ENCODE results near the gene ULBP2. TPM values are rescaled to one million over a fixed set of nuclear protein-coding genes. Genes with fewer than 3 reads are reported as not detected.
"Not testable (repeated sequence)": the region's sequence is repeated elsewhere in the genome, so short reads cannot be mapped to it uniquely, and the experiment has no call there.

Gene ULBP2
- total RNA-seq, 1 donor from 2014 or later, result 5.8 TPM

DNA sequence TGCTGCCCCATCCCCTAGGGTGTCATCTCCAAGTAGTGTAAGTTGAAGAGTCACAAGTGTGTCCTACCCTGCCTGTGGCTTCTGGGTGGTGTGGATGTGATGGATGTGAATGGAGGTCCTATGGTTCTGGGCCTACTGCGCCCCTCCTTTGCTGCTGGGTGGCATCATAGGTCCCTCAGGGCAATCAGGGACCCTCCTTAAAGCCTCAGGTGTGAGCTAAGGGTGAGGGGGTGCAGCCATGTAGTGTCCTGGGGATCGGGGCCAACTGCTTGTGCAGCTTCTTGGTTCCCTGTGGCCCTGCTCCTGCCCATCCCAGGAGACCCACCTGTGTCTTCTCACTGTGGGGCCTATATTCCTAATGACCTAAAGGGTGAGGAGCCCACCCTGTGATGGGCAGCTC lies 24.5 kb downstream of the ULBP2 start:
- not testable (repeated sequence) for DNase-seq (ENCODE audit: low read depth, low spot score)

- no peak for DNase-seq (ENCODE audit: low read depth, low spot score)
Observed at GRCh38 chr6:149967591-149967990, 25.8 kb downstream of the ULBP2 start.

GRCh38 chr6:149967999-149968398 lies 26.2 kb downstream of the ULBP2 start:
- not testable (repeated sequence) for DNase-seq (ENCODE audit: low read depth, low spot score)

DNA sequence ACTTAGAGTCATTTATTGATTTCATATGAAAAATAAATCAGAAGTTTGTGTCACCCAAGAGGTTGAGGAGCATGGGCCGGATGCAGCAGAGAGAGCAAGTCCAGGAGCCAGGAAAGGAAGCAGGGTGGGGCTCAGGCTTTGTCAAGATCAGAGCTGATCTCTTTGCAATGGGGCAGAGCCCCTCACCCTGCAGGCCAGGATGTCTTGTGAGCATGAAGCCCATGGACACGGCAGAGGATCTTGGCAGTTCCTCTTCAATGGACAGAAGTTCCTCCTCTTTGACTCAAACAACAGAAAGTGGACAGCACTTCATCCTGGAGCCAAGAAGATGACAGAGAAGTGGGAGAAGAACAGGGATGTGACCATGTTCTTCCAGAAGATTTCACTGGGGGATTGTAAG lies 27.1 kb downstream of the ULBP2 start:
- not testable (repeated sequence) for DNase-seq (ENCODE audit: low read depth, low spot score)

DNA sequence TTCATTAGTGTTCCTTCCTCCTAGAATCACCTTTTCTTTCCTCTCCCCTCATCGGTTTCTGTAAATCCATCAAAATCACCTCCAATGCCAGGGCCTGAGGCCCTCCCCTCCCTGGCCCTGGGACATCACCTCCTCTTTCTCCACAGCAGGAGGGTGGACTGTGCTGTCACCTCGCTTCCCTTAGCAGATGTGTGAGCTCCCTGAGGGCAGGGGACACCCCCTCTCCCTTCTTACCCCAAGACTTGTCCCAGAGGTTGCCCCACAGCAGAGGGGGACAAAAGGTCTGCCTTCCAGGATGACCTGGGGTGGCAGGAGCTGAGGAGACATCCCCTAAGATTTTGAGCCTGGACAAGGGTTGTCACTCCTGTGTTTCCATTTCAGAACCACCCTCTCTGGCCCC lies 27.8 kb downstream of the ULBP2 start:
- DNase-seq (ENCODE audit: low read depth, low spot score), result no peak

DNA sequence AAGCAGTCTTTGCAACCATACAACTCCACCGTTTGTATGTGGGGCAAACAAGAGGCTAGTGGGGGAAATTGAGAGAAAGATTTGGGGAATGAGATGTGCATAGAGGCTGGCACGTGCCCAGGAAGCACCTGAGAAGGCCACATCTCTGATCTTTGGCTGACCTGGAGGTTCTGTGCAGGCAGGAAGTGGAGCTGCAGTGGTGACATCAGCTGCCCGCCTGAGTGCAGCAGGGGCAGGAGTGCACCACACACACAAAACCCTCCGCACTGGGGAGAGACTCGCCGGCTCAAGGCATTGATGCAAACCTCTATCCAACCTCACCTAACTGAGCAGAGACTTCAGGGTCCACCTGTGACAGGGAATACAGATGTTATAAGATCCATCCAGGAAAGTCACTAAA lies 32.6 kb downstream of the ULBP2 start:
- DNase-seq (ENCODE audit: low read depth, low spot score), result not testable (repeated sequence)

- no peak for DNase-seq (ENCODE audit: low read depth, low spot score)
Observed at GRCh38 chr6:149974825-149975224, 33.0 kb downstream of the ULBP2 start.

DNA sequence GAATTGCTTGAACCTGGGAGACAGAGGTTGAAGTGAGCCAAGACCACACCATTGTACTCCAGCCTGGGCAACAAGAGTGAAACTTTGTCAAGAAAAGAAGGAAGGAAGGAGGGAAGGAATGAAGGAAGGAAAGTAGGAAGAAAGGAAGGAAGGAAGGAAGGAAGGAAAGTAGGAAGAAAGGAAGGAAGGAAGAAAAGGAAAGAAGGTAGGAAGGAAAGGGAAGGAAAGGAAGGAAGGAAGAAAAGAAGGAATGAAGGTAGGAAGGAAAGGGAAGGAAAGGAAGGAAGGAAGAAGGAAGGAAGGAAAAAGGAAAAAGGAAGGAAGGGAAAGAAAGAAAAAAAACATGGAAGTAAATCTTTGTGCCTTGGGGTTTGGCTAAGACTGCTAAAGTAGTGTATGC lies 33.6 kb downstream of the ULBP2 start:
- no peak for DNase-seq (ENCODE audit: low read depth, low spot score)

GRCh38 chr6:149977221-149977620 lies 35.4 kb downstream of the ULBP2 start:
- DNase-seq (ENCODE audit: low read depth, low spot score), result no peak

DNA sequence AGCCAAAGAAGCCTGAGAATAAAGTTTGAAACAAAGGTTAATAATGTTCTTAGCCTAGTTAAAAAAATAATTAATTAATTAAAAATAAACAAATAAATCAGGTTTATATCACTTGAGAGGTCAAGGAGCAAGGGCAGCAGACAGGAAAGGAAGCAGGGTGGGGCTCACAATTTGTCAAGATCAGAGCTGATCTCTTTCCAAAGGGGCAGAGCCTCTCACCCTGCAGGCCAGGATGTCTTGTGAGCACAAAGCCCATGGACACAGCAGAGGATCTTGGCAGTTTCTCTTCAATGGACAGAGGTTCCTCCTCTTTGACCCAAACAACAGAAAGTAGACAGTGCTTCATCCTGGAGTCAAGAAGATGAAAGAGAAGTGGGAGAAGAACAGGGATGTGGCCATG lies 36.8 kb downstream of the ULBP2 start:
- DNase-seq (ENCODE audit: low read depth, low spot score), result no peak

- DNase-seq (ENCODE audit: low read depth, low spot score), result no peak
Observed at GRCh38 chr6:149979293-149979692, 37.5 kb downstream of the ULBP2 start.

- no peak for DNase-seq (ENCODE audit: low read depth, low spot score)
Observed at GRCh38 chr6:149983145-149983544, 41.3 kb downstream of the ULBP2 start.

- no peak for DNase-seq (ENCODE audit: low read depth, low spot score)
Observed at GRCh38 chr6:149984773-149985172, 43.0 kb downstream of the ULBP2 start.

DNA sequence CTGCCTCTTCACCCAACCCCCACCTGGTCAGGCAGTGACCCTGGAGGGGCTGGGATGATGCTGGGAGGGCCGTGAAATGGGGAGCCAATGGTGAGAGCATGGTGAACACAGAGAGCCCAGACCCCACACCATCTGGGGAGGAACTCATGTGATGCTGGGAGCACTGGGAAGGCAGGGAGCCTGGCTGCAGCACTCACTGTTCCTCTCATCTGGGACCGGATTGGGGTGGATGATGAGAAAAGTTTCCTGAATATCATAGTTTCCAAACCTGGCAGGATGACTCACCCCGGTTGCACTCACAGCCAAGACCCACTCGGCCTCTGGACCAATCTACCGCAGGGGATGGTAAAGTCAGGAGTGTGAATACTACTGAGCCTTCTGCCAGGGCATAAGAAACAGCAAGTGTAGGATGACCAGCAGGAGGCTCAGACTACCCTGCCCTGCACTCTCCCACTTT lies 43.7 kb downstream of the ULBP2 start:
- DNase-seq (ENCODE audit: low read depth, low spot score), result no peak

- DNase-seq (ENCODE audit: low read depth, low spot score), result no peak
Observed at GRCh38 chr6:149987602-149988107, 45.8 kb downstream of the ULBP2 start.

- no peak for DNase-seq (ENCODE audit: low read depth, low spot score)
Observed at GRCh38 chr6:149988550-149989346, 46.9 kb downstream of the ULBP2 start.

- DNase-seq (ENCODE audit: low read depth, low spot score), result no peak
Observed at GRCh38 chr6:149990212-149990660, 48.4 kb downstream of the ULBP2 start.

DNA sequence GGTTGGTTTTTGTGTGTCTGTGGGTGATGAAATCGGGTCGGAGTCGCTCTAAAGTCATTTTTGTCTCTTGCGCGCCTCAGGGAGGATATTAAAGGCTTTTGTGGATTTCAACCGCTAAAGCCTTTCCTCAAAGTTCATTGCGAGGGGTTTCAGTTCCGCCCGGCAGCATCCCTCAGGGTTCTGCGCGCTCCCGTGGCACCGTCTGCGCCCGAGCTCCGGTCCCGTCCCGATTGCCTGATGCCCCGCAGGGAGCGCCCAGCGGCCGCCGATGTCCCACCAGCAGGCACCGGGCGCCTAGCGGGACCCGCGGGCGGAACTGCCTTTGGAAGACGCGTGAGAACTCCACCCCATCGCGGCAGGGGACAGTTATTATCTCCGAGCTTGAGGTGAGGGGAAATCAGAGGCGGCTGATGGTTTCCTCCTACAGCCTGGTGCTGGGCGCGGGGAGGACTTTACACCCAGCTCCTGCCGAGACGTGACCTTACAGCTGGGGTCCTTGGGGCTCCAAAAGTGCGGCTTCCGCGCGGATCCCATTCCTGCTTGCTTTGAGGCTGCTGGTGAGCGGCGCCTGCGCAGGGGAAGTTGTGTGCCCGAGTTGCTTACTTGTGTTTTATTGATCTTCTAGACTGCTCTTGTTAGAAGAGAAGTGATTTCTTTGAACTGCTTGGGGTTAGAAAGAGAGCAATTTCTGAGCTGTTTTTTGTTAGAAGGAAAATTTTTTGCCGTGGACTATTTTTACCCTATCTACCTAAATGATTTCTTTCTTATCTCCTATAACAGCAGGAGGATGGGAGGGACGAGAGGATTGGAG lies 49.1 kb downstream of the ULBP2 start:
- no peak for DNase-seq (ENCODE audit: low read depth, low spot score)

- DNase-seq (ENCODE audit: low read depth, low spot score), result not testable (repeated sequence)
Observed at GRCh38 chr6:149991472-149991795, 49.6 kb downstream of the ULBP2 start.

DNA sequence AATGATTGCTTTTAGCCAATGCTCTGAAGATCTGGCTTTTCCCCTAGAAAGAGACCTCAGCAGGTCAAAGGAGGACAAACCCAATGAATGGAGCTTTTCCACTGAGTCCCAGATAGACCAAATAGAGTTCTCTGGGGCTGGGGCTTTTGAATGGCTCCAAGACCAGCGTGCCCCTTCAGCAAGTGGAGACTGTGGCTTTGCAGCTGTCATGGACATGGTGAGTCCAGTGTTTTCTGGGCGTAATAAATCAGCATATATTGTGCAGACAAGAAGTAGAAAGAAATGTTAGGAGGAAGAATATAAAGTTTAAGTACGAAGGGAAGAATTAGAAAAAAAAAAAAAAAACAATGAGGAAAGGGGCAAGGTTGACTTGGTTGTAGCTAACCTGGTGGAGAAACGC lies 50.0 kb downstream of the ULBP2 start:
- DNase-seq (ENCODE audit: low read depth, low spot score), result no peak

DNA sequence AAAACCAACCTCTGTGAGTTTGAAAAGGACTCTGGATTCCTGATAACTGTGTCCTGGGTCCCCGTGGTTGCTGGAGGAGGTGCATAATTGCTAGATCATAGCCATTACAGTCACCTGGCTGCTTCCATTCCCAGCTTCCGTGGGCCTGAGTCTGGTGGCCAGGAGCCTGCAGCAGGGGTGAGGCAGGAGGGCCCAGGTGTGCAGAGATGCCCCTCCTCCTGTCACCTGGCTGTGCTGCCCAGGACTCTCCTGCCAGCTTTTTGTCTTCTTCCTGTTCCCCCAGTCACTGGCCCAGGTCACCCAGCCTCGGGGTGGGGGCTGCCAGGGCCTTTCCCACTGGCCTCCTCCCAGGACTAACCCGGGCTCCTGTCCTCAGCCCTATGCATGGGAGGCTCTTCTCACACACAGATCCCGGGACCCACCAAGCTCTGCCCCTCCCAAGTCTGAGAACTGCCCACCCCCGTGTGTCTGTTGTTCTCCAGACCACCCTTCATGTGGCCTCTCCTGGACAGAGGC lies 53.5 kb downstream of the ULBP2 start:
- no peak for DNase-seq (ENCODE audit: low read depth, low spot score)

DNA sequence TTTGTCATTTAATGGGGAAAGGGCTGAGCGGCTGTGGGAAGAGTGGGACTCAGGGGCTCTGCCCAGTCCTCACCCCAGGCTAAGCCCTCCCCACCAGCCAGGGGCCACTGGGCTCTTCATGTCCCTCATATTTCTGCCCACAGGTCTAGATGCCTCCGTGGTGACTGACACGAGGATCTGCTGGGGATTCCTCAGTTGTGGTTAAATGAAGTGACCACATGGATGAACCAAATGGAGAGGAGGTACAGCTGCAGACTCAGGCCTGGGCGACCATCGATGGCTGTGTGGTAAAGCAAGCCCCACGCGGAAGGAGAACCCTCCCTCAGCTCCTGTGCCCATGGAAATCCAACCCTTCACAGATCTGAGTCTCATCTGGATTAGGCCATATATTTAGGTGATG lies 54.2 kb downstream of the ULBP2 start:
- DNase-seq (ENCODE audit: low read depth, low spot score), result no peak
